Epithelial cell of esophagus (primary cell): ENCODE data around the gene FOSL1.
A peak's percentile ranks its signal among the peaks of the same experiment; 100 is the strongest.

Experiments
- DNase-seq: peaks from one replicate; pipeline ENCODE4 v3.0.0; 2010; ENCODE audit warnings: low read depth
- H3K4me3 ChIP-seq: 2 replicates; pipeline ENCODE4 v1.5.1; 2011; ENCODE audit warnings: mild to moderate bottlenecking, low read length, control low read depth
- CTCF ChIP-seq: IDR thresholded peaks from 2 replicates; pipeline ENCODE4 v1.5.1; 2011; ENCODE audit warnings: low read depth, mild to moderate bottlenecking, low read length, control low read depth, inconsistent platforms; ENCODE audit not compliant: insufficient read depth; ENCODE audit errors: missing control alignments

The FOSL1 gene

DNA sequence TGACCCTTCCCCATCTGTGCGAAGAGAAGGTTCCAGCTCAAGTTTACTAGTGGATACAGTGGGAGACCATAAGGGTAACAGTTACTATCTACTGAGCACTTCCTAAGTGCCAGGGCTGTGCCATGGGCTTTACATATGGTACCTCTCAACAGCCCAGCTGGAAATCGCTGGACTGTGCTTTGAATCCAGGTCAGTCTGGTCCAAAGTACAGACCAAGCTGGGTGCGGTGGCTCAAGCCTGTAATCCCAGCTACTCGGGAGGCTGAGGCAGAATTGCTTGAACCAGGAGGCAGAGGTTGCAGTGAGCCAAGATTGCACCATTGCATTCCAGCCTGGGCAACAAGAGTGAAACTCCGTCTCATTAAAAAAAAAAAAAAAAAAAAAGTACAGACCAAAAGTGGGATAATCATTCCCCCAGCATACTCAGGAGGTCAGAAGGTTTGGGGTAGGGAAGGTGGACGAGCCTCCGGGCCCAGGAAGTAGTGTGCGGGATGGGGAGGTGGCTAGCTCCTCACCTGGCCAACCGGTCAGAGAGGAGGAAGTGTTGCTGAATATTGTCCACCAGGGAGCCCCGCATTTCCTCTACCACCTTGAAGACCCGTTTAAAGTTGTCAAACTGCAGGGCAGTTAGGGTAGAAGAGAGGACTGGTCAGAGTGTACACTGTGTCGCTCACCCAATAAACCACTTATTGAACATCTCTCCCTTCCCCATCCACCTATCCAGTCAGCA, 14.2 kb downstream of the FOSL1 start:
- DNase-seq: no peak
- TF ChIP-seq CTCF: no peak
- no peak overlapping the region for H3K4me3 ChIP-seq

DNA sequence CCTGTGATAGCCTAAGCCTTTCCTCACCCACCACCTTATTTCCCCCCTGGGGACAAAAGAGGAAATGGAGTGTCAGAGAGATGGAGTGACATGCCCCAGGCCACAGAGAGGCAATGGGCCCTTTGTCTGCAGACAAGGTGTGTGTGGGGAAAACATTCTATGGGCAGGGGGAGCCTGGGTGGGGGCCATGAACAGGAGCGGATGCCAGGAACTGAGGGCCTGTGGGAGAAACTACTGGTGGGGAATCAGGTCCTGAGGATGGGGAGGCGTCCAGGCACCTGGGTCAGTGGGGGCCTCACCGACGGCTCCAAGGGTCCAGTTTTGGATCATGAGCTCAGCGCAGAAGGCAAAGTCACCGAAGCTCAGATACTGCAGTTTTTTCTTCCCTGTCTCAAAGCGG, 15.0 kb downstream of the FOSL1 start:
- TF ChIP-seq CTCF: no peak
- H3K4me3 ChIP-seq: no peak overlapping the region
- no peak for DNase-seq

GRCh38 chr11:65884716-65885092, 15.5 kb downstream of the FOSL1 start:
- H3K4me3 ChIP-seq: no peak overlapping the region
- peak; percentile 80 for DNase-seq
- peak; percentile 99 for TF ChIP-seq CTCF

- H3K4me3 ChIP-seq: no peak overlapping the region
- no peak for DNase-seq
- TF ChIP-seq CTCF: no peak
Observed at GRCh38 chr11:65883786-65884715, 16.1 kb downstream of the FOSL1 start.

DNA sequence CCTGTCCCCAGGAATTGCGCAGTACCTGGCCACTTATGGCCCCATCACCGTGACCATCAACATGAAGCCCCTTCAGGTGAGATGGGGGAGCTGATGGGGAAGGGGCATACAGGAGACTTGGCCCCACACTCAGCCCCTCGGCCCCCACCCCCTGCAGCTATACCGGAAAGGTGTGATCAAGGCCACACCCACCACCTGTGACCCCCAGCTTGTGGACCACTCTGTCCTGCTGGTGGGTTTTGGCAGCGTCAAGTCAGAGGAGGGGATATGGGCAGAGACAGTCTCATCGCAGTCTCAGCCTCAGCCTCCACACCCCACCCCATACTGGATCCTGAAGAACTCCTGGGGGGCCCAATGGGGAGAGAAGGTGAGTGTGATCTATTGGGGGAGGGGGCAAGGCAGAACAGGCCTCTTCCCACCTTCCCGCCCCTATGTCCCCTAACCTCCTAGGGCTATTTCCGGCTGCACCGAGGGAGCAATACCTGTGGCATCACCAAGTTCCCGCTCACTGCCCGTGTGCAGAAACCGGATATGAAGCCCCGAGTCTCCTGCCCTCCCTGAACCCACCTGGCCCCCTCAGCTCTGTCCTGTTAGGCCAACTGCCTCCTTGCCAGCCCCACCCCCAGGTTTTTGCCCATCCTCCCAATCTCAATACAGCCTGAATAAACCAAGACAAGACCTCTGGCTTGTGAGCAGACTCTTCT, 17.0 kb downstream of the FOSL1 start:
- H3K4me3 ChIP-seq: no peak overlapping the region
- no peak for DNase-seq
- no peak for TF ChIP-seq CTCF

DNA sequence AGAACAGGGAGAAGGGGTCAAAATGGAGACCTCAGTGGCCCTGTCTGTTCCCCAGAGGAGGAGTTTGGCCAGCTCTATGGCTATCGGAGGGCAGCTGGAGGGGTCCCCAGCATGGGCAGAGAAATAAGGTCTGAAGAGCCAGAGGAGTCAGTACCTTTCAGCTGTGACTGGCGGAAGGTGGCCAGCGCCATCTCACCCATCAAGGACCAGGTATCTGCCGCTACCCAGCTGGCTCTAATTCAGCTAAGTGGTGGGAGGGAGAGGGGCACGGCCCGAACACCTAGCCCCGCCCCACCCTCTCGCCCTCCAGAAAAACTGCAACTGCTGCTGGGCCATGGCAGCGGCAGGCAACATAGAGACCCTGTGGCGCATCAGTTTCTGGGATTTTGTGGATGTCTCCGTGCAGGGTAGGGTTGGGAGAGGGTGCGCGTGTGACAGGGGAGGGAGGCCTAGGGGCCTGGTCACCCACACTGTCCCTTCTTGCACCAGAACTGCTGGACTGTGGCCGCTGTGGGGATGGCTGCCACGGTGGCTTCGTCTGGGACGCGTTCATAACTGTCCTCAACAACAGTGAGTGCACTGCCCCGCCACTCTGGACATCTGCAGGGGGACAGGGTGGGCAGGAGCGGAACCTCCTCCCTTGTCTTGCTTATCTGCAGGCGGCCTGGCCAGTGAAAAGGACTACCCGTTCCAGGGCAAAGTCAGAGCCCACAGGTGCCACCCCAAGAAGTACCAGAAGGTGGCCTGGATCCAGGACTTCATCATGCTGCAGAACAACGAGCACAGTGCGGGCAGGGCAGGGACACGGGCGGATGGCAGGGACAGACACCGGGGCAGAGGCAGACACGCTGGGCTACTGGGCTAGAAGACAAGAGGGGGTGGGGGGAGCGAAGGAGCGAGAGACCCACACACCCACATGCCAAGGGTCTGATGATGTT, 17.8 kb downstream of the FOSL1 start:
- no peak for TF ChIP-seq CTCF
- no peak for DNase-seq
- H3K4me3 ChIP-seq: no peak overlapping the region
